Activated gamma-delta T cell treated with Interleukin-2 at 50 U/mL for 16 hours (primary cell): ENCODE measurements around the gene PIP4K2A.

ENCODE experiments used
- DNase-seq: peaks from one replicate; pipeline ENCODE4 v3.0.0-alpha.2; 2020

The PIP4K2A gene

DNA sequence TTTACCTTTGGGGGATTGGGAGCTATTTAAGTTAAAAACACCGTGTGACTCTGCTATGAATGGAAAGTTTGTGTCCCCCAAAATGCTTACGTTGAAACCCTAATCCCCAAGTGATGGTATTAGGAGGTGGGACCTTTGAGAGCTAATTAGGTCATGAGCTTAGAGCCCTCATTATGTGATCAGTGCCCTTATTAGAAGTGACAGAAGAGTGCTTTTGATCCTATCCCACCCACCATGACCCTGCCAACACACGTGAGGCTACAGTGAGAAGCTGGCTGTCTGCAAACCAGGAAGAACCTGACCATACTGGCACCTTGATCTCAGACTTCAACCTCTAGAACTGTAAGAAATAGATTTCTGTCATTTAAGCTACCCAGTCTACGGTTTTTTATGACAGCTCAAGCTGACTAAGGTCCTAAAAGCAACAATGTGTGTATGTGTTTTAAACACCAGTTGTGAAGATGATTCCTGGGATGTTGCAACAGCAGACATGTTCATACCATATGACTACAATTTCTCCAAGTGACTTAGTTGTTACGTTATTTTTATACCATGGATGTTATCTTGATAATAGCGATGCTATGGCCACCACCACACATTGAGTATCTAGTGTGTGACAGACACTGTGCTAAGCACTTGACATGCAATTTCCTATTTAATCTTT lies 124.4 kb downstream of the PIP4K2A start:
- no peak for DNase-seq

DNA sequence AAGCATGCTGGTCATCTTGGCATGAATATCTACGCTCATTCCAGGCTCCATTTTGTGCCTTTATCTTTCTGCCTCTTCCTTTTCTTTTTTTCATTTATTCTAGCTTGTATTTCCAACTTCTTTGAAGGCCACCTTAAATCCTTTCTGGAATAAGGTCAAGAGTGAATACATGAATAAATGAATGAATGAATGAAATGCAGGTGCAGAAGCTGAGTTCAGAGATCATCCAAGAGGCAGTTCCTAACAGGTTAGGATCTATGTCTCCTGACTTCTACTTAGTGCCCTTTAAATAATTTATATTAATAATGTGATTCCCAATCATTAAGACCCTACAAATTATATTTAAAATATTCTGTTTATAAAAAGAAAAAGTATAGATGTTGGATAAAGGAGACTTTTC lies 125.9 kb downstream of the PIP4K2A start:
- no peak for DNase-seq

DNA sequence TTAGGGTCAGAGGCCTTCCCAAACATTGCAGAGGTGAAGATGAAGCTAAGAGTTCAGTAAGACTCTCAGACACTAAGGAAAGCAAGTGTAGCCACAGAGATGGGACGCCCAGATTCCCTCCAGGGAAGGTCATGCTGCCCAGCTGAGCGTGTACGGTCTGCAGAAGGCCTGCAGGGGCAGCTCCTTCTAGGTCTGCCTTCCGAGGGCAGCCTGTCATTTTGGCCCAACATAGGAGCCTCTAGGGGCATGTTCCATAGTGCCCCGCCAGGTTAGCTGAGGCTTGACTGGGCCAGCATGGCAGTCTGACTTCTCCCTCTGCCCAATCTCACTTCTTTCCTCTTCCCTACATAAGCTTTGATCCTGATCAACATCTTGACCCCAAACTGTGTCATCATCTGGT lies 130.7 kb downstream of the PIP4K2A start:
- no peak for DNase-seq

DNA sequence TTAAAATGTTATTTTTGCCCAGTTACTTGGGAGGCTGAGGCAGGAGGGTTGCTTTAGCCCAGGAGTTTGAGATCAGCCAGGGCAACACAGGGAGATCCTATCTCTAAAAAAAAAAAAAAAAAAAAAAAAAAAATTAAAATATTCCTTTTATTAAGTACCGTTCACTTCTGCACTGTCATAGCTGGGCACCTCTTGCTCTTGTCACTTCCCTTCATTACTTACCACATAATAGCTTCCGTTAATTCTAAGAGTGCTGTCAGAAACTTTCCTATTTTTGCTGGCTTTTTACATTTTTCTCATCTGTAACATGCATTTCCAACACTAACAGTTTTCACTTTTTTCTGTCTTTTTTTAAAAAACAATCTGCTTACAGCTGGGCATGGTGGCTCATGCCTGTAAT lies 132.9 kb downstream of the PIP4K2A start:
- DNase-seq: no peak

DNA sequence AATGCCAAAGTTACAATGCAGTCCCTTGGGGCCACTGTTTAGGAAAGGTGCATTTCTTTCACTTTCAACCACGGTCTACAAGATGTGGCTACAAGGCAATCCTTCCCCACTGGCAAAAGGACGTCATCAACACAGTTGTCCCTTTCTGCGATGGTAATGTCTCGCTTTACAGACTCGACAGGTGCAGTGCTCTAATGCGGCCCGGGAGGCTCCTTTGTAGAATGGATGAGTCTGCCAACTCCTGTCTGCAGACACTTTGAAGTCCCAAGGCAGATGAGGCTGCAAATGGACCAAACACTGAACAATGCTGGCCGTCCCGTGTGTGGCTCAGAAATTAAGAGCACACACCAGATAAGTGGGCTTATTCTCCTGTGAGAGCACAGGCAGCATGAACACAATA lies 133.7 kb downstream of the PIP4K2A start:
- no peak for DNase-seq

DNA sequence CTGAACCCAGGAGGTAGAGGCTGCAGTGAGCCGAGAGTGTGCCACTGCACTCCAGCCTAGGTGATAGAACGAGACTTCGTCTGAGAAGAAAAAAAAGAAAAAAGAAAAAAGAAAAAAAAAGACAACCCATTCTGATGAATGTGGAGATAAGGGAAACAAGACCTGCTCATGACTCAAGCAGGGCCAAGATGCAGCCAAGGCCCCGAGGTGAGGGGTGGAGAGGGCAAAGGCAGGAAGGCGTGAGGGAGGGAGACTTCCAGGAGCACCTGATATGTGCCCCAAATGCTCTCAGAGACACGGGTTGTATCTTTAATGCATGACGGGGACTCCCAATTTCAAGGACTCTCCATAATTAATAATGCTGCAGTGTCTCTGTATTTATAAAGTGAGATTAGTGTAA lies 134.6 kb downstream of the PIP4K2A start:
- DNase-seq: no peak

DNA sequence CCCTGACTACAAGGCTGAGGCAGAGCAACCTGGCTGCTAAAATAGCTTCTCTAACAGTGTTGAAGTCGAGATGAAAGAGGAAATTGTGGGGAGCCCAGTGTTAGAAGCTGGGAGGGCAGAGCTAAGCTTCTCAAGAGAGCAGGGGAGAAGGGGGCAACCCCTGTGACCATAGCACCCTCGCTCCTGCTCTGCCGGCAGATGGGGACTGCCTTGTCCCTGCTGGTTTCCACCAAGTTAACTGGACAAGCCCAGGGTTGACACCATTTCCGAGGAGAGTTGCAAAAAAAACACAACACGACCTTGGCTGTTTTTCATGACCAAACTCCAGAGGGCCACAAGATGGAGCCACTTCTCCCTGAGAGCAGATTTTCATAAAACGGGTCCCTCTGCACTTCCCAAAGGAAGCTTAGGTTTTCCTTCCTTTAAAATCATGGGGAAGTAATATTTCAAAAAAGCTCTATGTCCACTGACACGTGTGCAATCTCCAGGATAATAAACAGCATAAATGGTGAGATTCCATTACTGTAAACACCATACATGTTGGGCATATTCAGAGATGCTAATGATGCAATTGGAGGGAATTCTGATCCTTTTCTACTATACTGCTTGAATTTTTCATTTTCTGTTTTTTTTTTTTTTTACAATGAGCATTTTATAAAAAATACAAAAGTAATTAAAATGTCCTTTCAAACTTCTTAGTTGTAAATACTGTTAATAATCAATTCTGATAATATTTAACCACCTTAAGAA lies 140.4 kb downstream of the PIP4K2A start:
- DNase-seq: peak; percentile 29

DNA sequence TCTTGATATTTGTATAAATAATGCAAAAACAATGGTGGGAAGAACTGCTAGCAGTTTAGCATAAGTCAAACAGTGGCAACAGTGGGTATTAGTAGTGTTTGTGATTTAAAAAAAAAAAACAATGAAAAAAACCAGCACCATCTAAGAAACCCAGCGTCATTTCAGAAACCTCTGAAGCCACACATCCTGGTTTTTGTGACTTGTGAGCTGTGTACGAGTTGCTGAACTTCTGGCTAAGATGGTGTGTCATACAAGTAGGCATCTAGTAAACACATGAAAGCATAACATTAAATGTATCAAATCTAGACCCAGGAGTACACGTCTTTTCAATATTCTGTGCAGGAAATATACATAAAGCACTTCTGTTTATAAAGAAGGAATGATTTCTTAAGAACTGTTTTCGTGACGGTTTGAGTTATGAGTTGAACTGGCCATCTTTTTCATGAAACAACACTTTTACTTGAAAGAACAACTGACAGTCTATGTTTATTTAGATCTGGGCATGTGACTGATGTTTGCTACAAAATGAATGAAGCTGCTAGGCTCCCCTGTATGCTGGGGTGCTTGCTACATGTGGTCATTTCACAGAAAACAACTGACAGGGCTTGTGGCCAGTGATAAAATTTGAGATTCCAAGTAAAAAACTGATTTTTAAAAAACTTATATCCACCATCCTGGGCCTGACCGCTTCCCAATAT lies 143.5 kb downstream of the PIP4K2A start:
- peak; percentile 34 for DNase-seq

DNA sequence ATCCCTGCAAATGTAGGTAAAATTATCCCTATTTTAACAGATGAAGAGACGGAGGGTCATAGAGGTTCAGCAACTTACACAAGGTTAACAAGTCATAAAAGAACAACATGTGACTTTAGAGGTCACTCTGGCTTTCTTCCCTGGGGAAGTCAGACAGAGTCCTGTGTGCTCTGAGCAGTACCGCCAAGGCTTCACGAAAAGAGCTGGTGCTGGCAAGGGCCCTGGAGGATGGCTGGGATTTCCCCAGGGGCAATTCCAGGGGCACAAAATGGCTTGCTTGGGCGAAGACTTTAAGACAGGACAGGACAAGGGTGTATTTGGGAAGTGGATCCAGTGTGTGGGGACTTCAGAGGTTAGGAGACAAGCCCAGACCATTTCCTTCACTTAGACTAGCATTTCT lies 144.1 kb downstream of the PIP4K2A start:
- DNase-seq: no peak

DNA sequence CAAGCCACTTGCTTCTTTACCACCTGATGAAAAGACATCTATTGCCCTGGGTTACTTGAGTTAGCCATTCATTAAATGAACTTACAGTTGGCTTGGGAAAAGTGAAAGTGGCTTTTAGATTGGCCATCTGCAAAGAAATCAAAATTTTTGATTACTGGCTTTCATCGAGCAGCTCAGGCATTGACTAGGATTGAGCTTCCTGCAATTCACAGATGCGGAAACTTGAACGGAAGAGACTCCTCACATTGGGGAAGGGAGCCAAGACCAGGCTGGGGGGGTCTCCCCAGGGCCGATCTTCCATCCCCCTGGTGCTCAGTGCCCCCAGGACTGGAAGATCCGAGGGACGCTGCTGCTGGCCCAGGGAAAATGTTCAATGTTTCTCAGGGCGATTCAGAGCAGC lies 145.4 kb downstream of the PIP4K2A start:
- DNase-seq: no peak

DNA sequence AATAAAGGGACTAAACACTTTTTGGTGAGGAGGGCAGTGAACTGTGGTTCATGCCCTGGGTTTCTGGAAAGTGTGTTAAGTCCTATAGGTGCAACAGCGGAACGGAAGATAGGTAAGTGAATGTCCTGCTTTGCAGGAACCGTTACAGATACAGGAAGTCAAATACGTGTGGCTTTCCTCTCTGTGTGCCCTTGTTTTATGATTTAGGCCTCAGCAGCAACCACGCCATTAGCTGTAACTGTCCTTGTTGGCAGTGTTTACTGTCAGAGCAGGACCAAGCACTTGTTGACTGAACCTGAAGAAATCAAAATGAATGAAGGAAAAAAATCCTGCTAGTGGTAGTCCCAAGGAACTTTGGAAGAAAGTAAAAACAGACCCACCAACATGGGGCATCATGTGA lies 150.3 kb downstream of the PIP4K2A start:
- DNase-seq: no peak

DNA sequence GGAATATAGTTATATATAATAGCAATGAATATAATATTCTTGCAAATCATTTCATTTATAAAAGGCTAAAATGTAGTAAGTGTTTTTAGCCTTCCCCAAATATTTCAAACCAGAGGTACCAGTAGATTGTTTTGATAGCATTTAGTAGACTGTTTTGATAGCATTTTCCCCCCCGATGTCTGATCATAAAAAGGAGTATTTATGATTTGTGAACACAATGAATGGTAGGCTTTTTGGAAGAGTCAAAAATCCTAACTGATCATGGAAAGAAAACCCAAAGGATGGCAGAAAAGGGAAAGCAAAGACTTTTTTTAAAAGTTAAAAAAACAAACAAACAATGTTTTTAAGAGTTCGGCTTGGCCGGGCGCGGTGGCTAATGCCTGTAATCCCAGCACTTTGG lies 152.5 kb downstream of the PIP4K2A start:
- DNase-seq: no peak

DNA sequence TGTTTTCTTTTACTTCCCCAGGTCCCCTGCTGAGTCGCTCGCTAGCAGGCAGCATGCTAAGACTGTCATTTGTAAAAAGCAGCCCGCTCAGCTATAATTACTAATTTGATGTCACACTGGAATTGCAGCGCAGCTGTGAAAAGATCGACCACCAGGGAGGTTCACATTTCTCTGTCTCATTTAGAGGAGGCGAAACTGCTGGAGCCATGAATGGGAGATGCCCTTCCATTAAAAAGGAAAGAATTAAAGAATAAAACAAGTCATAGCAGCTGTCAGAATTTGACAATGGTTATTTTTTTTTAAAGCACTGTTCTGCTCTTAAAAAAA lies 153.5 kb downstream of the PIP4K2A start:
- DNase-seq: no peak

DNA sequence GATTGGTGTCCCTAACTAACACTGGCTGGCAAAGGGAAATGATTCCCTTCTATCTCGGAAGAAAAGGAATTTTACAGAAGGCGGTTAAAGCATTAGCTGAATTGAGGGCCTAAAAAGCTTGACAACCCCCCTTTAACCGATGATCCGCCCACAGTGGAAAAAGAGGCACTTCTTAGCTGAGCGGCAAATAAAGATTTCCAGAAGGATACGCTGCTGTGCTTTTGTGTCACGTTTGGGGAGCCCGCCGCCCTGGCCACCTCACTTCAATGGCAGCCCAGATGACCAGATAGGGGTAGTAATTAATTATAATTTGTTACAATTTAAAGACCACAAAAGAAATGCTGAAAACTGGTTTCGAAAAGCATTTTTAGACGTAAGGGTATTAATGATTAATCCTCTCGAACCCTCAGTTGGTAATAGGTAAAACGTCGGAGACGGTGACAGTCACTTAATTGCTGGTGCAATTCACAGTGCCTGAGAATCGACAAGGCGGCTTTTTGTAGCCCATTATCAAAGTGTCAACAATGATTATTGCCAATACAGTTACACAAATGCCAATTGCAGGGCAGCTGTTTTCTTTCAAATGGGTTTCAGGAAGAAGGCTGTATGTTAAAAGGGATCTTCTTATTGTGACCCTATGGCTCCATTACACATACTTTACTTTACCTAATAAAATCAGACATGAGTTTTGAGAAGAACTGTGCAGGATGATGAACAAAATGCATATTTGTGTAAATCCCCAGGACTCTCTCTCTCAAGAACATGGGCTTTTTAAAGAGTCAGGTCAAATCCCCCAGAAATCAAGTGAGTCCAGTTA lies 154.1 kb downstream of the PIP4K2A start:
- DNase-seq: no peak

DNA sequence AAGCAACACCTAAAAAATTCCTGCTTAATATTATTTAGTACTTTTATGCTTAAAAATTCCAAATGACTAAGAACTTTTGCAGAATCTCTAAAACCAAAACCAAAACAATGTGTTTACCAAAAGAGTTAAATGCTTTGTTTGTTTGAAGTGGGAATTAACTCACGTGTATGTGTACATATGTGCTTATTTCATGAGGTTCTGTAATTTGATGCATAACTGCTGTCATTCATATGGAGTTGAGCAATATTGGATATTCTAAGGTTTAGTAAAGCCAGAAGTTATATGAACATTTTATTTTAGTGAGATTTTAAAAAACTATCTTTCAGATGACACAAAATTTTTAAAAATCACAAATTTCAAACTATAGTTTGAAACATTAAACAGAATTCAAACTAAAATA lies 157.1 kb downstream of the PIP4K2A start:
- DNase-seq: no peak

DNA sequence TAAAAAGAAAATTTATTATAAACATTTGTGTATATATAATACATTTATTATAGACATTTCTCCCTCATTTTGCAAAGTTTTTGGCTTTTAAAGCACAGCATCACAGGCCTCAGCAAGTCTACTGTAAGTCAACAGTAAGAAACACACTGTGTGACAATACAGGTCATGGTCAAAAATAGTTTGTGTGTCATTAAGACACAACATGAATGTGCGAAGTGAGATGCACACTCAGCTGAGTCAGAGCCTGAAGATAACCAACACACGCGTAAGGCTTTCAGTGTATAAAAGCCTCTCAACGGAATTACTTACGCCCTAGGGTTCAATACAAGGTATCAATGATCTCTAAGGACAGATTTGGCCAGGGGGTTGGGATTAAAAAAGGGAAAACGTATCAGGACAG lies 157.6 kb downstream of the PIP4K2A start:
- DNase-seq: no peak

DNA sequence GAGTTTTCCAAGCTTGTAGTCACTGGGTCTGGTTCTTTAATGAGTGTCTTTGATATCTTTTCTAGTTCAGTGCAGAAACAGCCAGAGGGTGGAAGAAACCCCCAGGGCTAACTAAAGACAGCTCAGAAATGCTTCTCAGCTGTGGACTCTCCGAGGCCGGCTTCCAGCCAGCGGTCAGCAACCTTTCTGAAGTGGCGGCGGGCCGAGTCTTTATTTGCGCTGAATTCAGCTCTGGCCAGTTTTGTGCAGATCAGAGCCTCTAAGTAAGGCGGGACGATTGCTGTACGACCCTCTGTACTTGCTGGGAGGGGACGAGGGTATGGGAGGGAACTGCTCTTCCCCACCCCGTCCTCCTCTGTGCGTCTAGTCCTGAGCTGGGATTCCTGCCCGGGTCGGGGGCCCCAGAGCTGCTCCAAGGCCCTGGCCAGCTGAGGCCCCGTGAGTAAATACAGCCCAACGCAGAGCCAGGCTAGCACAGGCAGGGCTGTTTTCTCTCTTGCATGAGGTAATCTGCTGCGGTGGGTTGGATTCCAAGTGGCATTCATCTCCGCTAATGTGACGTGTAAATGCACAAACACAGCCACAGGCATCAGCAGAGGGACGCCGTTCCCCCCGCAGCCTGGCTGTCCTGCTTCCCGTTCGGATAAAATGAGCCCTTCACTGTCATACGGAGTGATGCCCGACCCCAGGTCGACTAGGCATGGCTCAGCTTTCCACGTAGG lies 159.8 kb downstream of the PIP4K2A start:
- DNase-seq: no peak

DNA sequence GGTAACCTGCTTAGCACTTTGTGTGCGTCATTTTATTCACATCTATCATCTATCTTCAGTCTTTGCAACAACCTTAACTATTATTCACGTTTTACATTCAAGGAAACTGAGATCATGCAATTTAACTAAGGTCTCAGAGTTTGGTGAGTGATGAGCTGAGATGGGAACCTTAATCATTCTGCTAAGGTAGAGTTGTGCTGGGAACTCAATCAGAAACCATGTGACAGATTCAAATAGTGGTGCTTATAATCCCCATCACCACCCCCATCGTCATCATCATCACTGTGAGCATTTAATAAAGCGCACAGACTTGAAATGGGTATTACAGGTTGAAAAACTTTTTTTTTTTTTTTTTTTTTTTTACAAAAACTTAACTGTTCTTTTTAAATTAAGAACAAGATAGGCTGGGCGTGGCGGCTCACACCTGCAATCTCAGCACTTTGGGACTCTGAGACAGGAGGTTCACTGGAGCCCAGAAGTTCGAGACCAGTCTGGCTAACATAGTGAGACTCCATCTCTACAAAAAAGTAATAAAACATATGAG lies 160.9 kb downstream of the PIP4K2A start:
- DNase-seq: no peak

DNA sequence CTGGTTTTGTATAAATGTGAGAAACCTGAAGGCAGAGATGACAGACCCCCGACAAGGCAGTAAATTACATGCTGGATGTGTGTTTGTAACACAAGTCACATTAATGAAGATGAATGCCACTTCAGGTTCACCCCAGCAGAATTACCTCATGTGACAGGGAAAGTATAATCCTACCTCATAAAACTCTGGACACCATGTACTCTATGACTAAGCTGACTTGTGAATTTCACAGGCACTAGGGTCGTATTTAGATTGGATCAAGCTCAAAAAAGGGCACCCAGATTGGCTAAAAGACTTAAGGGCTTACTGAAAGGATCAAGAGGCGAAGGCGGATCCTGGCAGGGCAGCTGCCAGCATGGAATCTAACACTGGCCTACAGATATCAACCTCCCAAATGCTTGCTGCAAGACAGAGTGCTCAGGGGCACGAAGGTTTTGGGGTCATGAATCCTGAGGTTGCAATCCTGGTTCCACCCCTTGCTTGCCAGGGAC lies 161.4 kb downstream of the PIP4K2A start:
- no peak for DNase-seq

DNA sequence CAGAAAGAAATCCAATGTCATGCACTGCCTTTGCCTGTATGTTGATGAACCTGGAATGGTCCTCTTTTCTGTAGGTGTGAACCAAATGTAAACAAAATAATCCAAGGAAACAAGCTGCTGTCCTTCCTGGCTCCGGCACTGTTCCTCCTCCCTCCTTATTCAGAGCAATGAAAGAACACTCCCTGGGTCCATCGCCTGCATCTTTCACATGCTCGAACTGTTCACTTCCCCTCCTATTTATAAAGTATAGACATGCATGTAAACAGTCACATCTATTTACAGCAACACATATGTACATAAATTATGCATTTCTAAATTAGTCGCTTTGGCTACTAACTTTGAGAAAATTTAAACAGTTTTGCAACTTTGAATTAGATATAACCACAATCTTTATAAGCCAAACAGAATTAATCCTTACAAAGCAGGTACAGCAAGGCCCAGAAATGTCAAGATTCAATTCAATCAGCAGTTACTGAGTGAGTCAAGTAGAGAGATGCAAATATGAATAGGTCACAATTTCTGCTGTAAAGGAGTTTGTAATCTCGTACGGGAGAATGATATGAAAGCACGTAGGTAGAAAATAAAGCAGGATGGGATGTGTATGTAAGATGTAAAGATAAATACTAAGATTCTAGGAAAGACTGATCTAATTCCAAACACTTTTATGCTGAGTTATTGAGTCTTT lies 162.6 kb downstream of the PIP4K2A start:
- no peak for DNase-seq

DNA sequence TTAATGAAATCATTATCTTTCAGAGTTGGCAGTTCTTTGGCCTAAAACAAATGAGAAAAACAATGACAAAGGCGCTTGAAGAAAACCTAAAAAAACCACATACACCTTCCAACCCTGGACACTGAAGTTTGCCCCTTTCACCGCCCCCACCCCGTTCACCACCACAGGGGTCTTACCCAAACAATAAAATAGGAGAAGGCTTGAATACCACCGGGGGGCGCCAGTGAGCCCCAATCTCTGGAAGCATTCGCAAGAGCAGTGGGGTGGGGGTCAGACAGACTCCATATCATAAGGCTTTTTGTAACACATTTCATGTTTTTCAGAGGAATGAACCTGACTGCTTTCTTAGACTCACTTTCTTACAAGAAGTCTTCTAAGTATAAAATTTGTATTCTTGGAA lies 163.6 kb downstream of the PIP4K2A start:
- peak; percentile 76 for DNase-seq

DNA sequence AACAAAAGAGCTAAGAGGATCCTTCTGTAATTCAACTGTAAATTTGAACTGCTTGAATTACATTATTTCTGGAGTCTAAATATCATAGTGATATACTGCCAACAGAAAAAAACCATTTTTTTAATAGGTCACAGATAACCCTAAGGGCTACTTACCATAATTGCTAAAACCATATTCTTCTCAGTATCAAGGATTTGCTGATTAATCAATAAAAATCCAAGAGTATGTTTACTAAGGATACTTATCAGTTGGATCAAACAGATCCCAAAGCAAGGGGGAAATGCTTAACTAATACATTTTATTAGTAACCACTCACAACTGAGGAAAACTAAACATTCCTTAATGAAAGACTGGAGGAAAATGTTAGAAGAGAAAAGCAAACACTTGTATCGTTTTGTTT lies 166.0 kb downstream of the PIP4K2A start:
- no peak for DNase-seq
